NT2/D1 (cell line): Measurements from ENCODE around the gene SRRM2.

Experiments used
- SUZ12 ChIP-seq: IDR thresholded peaks from 2 replicates; pipeline ENCODE4 v1.6.1; 2011; ENCODE audit not compliant: insufficient read length, insufficient read depth; ENCODE audit errors: extremely low read depth
- YY1 ChIP-seq: IDR thresholded peaks from 2 replicates; pipeline ENCODE4 v1.6.1; 2011; ENCODE audit not compliant: insufficient read length, insufficient read depth
- ZNF274 ChIP-seq: IDR thresholded peaks from 2 replicates; pipeline ENCODE4 v1.6.1; 2011; ENCODE audit warnings: mild to moderate bottlenecking, low read depth, low read length

DNA sequence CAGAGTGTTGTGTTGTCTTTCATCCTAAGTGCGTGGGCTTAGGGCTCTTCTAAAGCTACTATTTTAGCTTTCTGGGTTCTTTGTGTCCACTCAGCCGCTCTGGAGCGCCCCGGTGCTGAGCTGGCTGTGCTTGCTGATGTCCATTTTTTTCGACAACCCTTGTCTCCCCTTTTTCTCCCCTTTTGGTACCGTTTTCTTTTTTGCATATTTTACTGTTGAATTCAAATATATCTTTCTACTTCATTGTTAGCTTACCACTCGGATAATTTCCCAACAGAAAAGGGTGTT is 1.2 kb downstream of the SRRM2 start:
- TF ChIP-seq ZNF274 = no peak
- no peak for TF ChIP-seq SUZ12
- TF ChIP-seq YY1 = no peak
